ENCODE results near the gene IGFBP5.

DNA sequence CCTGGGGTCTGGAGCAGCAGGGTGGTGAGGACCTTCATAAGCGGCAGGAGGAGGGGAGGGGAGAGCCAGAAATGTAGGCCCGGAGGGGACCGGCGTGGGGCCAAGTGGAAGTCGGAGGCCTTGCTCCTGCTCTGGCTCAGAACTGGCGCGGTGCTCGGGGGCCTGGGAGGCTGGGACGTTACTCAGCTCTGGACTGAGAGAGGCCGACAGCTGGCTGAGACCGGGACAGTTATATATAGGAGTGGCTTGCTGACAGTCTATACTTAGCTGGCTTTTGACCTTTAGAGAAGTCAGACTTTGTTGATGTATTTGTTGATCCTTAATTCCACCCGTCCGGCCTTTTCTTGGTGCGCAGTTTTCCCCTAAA lies 15.7 kb downstream of the IGFBP5 start:
- TF ChIP-seq, protein P1, sequence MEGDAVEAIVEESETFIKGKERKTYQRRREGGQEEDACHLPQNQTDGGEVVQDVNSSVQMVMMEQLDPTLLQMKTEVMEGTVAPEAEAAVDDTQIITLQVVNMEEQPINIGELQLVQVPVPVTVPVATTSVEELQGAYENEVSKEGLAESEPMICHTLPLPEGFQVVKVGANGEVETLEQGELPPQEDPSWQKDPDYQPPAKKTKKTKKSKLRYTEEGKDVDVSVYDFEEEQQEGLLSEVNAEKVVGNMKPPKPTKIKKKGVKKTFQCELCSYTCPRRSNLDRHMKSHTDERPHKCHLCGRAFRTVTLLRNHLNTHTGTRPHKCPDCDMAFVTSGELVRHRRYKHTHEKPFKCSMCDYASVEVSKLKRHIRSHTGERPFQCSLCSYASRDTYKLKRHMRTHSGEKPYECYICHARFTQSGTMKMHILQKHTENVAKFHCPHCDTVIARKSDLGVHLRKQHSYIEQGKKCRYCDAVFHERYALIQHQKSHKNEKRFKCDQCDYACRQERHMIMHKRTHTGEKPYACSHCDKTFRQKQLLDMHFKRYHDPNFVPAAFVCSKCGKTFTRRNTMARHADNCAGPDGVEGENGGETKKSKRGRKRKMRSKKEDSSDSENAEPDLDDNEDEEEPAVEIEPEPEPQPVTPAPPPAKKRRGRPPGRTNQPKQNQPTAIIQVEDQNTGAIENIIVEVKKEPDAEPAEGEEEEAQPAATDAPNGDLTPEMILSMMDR (IDR thresholded peaks at IDR 0.05; ENCODE audit: poor library complexity): no peak
- TF ChIP-seq EZH2phosphoT487 (IDR thresholded peaks at IDR 0.05; ENCODE audit: low read depth, severe bottlenecking, unreplicated experiment) (no peak), EZH2 (IDR thresholded peaks at IDR 0.05; ENCODE audit: borderline replicate concordance) (no peak)
